ENCODE results near the gene VRK2. TPM values are rescaled to one million over a fixed set of nuclear protein-coding genes. Genes with fewer than 3 reads are reported as not detected.

Gene VRK2
- total and polyA plus RNA-seq, 10 of the 15 experiments (the other 5 are each of a cell fraction or from before 2014, with no cell fraction given) = 26.5 to 78.0 (median 57.3) TPM

DNA sequence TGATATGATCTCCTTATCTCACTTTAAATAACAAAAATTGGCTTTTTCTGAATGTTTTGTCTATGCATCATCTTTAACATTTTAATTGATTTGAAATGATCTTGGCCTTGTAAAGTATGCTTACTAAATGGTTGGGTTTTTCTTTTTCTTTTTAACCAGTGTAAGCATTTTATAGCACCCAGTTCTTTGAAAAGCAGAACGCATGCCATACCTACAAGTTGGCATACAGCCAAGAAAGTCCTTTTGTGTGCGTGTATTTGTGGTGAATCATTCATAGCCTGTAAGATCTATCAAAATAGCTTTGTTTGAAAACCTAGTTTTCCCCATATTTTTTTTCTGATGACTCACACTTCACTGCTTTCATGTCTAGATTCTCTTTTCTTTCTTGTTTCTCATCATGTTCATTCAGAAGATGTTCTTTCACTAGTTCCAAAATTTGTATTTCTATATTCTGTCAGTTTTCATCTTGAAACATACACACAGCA, 4.1 kb upstream of the VRK2 start:
- CTCF ChIA-PET = interaction anchor here (0.7 to 2.5 kb wide), 4 partner anchors 11 to 134 kb away, joined by 3 to 7 read pairs (median 3); no protein-coding TSS in a partner anchor
- Histone ChIP-seq H3K4me2 (ENCODE audit: control insufficient read depth, insufficient read depth) (no peak overlapping the region), H2AFZ (ENCODE audit: control insufficient read depth, low read depth, low read length) (no peak overlapping the region), H3K27me3 (replicated peaks in 1 of 2; ENCODE audit: control insufficient read depth in 2 of 2, insufficient read depth in 2 of 2, low read length in 1 of 2) (no peaks in the 10 kb centered on the region), H3K4me3 (no peak overlapping the region), H3K9ac (ENCODE audit: control insufficient read depth, insufficient read depth, low read length) (no peak overlapping the region), H3K79me2 (ENCODE audit: control insufficient read depth, insufficient read depth, low read length) (peaks cover 35% of the 10 kb centered on the region), H3K9me3 (replicated peaks; ENCODE audit: control insufficient read depth, insufficient read depth, low read length) (peaks cover 3% of the 10 kb centered on the region; the same call in 2 of the 3 replicates), H3K36me3 (ENCODE audit: control insufficient read depth in 2 of 2, insufficient read depth in 2 of 2, low read length in 1 of 2) (no peaks in the 10 kb centered on the region), H3K27ac (ENCODE audit: control insufficient read depth, insufficient read depth) (peak overlapping the region; percentile 46; the same call in 1 of the 2 replicates), H3K4me1 (ENCODE audit: control insufficient read depth, insufficient read depth, low read length) (peaks cover 31% of the 10 kb centered on the region), H4K20me1 (ENCODE audit: control insufficient read depth, insufficient read depth) (no peaks in the 10 kb centered on the region)
- SMC1A ChIA-PET (ENCODE audit: uncharacterized antibody, unreplicated experiment) = interaction anchor here (0.7 to 6.4 kb wide), 12 partner anchors 9 to 195 kb away, joined by 3 to 83 read pairs (median 5); no protein-coding TSS in a partner anchor
- POLR2A ChIA-PET = interaction anchor here (1.0 to 1.8 kb wide), 3 partner anchors 19 to 154 kb away, joined by 3 to 4 read pairs (median 4); no protein-coding TSS in a partner anchor
- intact Hi-C loops (cut with micrococcal nuclease; ENCODE audit: unreplicated experiment) (no loop called here), in situ Hi-C loops (cut with MboI) (no loop called here)
- 46% methylated on average over 2 of the region's 2 CpGs for WGBS (ENCODE audit: insufficient coverage, insufficient replicate concordance, low lambda C conversion rate, missing lambda C conversion rate)
- ATAC-seq = no peak
- RAD21 ChIA-PET (ENCODE audit: unreplicated experiment) = interaction anchor here (1.7 to 5.4 kb wide), 3 partner anchors 10 to 195 kb away, joined by 5 to 54 read pairs (median 30); no protein-coding TSS in a partner anchor
- no peak for FAIRE-seq
- BruUV-seq (replicated peaks) = no TSS peak
- DNase-seq (ENCODE audit: low read depth, low spot score) = no peak
- no peak for TF ChIP-seq POLR2AphosphoS5 (IDR thresholded peaks at IDR 0.05; ENCODE audit: low read length)
- no peak for TF ChIP-seq ESRRA (IDR thresholded peaks at IDR 0.05; ENCODE audit: low read length)
- no peak for TF ChIP-seq DPF2 (IDR thresholded peaks at IDR 0.05)
- no peak for TF ChIP-seq BMI1 (IDR thresholded peaks at IDR 0.05; ENCODE audit: borderline replicate concordance)
- TF ChIP-seq, protein P1, sequence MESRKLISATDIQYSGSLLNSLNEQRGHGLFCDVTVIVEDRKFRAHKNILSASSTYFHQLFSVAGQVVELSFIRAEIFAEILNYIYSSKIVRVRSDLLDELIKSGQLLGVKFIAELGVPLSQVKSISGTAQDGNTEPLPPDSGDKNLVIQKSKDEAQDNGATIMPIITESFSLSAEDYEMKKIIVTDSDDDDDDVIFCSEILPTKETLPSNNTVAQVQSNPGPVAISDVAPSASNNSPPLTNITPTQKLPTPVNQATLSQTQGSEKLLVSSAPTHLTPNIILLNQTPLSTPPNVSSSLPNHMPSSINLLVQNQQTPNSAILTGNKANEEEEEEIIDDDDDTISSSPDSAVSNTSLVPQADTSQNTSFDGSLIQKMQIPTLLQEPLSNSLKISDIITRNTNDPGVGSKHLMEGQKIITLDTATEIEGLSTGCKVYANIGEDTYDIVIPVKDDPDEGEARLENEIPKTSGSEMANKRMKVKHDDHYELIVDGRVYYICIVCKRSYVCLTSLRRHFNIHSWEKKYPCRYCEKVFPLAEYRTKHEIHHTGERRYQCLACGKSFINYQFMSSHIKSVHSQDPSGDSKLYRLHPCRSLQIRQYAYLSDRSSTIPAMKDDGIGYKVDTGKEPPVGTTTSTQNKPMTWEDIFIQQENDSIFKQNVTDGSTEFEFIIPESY (IDR thresholded peaks at IDR 0.05) = no peak
- TF ChIP-seq KAT2A (conservative IDR thresholded peaks at IDR 0.05; ENCODE audit: control insufficient read depth, low read depth, low read length) = no peak
- TF ChIP-seq BHLHE40 (IDR thresholded peaks at IDR 0.05; ENCODE audit: borderline replicate concordance in 1 of 2, low read depth in 2 of 2, low read length in 1 of 2) = peak in 1 of 2 experiments; percentile 24; a peak in 1 of 4 replicates
- no peak for TF ChIP-seq ZZZ3 (IDR thresholded peaks at IDR 0.05; ENCODE audit: control insufficient read depth, insufficient read length, low read depth)
- no peak; the same call in 1 of the 2 replicates for TF ChIP-seq CREB1 (IDR thresholded peaks at IDR 0.05; ENCODE audit: low read depth)
- TF ChIP-seq ZNF622 (IDR thresholded peaks at IDR 0.05) = no peak
- peak; percentile 51; the same call in 1 of the 2 replicates for TF ChIP-seq NFIC (IDR thresholded peaks at IDR 0.05; ENCODE audit: low read depth, low read length)
- no peak for TF ChIP-seq TCF3 (IDR thresholded peaks at IDR 0.05; ENCODE audit: borderline replicate concordance, insufficient read depth, low read depth, low read length)
- TF ChIP-seq PAX8 (IDR thresholded peaks at IDR 0.05) = no peak
- TF ChIP-seq GABPA (IDR thresholded peaks at IDR 0.05; ENCODE audit: low read depth) = no peak
- peak; percentile 28; the same call in 1 of the 2 replicates for TF ChIP-seq FOXM1 (IDR thresholded peaks at IDR 0.05; ENCODE audit: low read depth, low read length)
- TF ChIP-seq ASH2L (IDR thresholded peaks at IDR 0.05; ENCODE audit: borderline replicate concordance, low read depth) = no peak
- 0 out of 2 replicates have a peak, but pooled peaks have one; percentile 22 for TF ChIP-seq MXI1 (IDR thresholded peaks at IDR 0.05; ENCODE audit: low read depth, low read length)
- peak in 1 of 2 experiments; percentile 11; a peak in 1 of 4 replicates for TF ChIP-seq IKZF2 (IDR thresholded peaks at IDR 0.05)
- no peak for TF ChIP-seq BCL11A (IDR thresholded peaks at IDR 0.05; ENCODE audit: low read depth, low read length)
- no peak for TF ChIP-seq CBX5 (IDR thresholded peaks at IDR 0.05; ENCODE audit: low read depth)
- 0 out of 2 replicates have a peak, but pooled peaks have one; percentile 33 for TF ChIP-seq NBN (IDR thresholded peaks at IDR 0.05)
- peak; percentile 99 for TF ChIP-seq SMAD1 (IDR thresholded peaks at IDR 0.05; ENCODE audit: low read depth, partially characterized antibody)
- no peak for TF ChIP-seq NR2F1 (conservative IDR thresholded peaks at IDR 0.05)
- no peak for TF ChIP-seq SMC3 (IDR thresholded peaks at IDR 0.05; ENCODE audit: borderline replicate concordance, low read length)
- peak; percentile 28; the same call in 1 of the 2 replicates for TF ChIP-seq TCF7 (IDR thresholded peaks at IDR 0.05; ENCODE audit: borderline replicate concordance)
